ENCODE measurements around the gene SEPTIN1. TPM values are rescaled to one million over a fixed set of nuclear protein-coding genes. Genes with fewer than 3 reads are reported as not detected.

Gene SEPTIN1
- total RNA-seq, 1 experiment from 2014 or later = 7.6 TPM

GRCh38 chr16:30352488-30353401, 29.6 kb downstream of the SEPTIN1 start:
- peaks cover 13% of the 10 kb centered on the region; the same call in 1 of the 2 replicates for H3K36me3 ChIP-seq (ENCODE audit: low read depth)
- no peak overlapping the region for H3K27ac ChIP-seq
- H2AFZ ChIP-seq = no peak overlapping the region
- H3K9me2 ChIP-seq (ENCODE audit: insufficient read depth) = no peaks in the 10 kb centered on the region
- intact Hi-C loops (cut with micrococcal nuclease; ENCODE audit: unreplicated experiment) = no loop called here
- POLR2A ChIA-PET (ENCODE audit: unreplicated experiment) = interaction anchor here (0.6 kb wide), 1 partner anchor 258 kb away, joined by 15 read pairs; no protein-coding TSS in a partner anchor
- TF ChIP-seq CTCF (conservative IDR thresholded peaks at IDR 0.05) = no peak; the same call in 1 of the 2 replicates
- TF ChIP-seq EZH2 (IDR thresholded peaks at IDR 0.05; ENCODE audit: low read depth) = no peak
- no peaks in the 10 kb centered on the region for H3K27me3 ChIP-seq (ENCODE audit: insufficient read depth, low read depth)
- no TSS peak for BruUV-seq (replicated peaks)
- no peak for DNase-seq
- peaks cover 49% of the 10 kb centered on the region for H3F3A ChIP-seq (ENCODE audit: insufficient read depth, low read depth)
- H3K4me1 ChIP-seq (replicated peaks; ENCODE audit: insufficient read depth) = peaks cover 19% of the 10 kb centered on the region
- CTCF ChIA-PET = no interaction called here
- peaks cover 6% of the 10 kb centered on the region for H4K20me1 ChIP-seq (ENCODE audit: insufficient read depth)
- no peak overlapping the region for H3K4me2 ChIP-seq
- H3K4me3 ChIP-seq = no peak overlapping the region
- no peaks in the 10 kb centered on the region for H3K9me3 ChIP-seq (ENCODE audit: insufficient read depth, low read depth)
- peaks cover 22% of the 10 kb centered on the region for H3K79me2 ChIP-seq (ENCODE audit: low read depth)

- H3K27me3 ChIP-seq (ENCODE audit: insufficient read depth, low read depth) = no peaks in the 10 kb centered on the region
- intact Hi-C loops (cut with micrococcal nuclease; ENCODE audit: unreplicated experiment) = no loop called here
- ChIA-PET CTCF (no interaction called here), POLR2A (ENCODE audit: unreplicated experiment) (interaction anchor here (0.6 kb wide), 1 partner anchor 259 kb away, joined by 15 read pairs; no protein-coding TSS in a partner anchor)
- no peak overlapping the region for H3K27ac ChIP-seq
- H3K4me1 ChIP-seq (replicated peaks; ENCODE audit: insufficient read depth) = peaks cover 15% of the 10 kb centered on the region
- DNase-seq = no peak
- no peaks in the 10 kb centered on the region for H3K9me3 ChIP-seq (ENCODE audit: insufficient read depth, low read depth)
- peaks cover 6% of the 10 kb centered on the region for H4K20me1 ChIP-seq (ENCODE audit: insufficient read depth)
- BruUV-seq (replicated peaks) = no TSS peak
- peaks cover 43% of the 10 kb centered on the region for H3F3A ChIP-seq (ENCODE audit: insufficient read depth, low read depth)
- no peaks in the 10 kb centered on the region for H3K9me2 ChIP-seq (ENCODE audit: insufficient read depth)
- no peak overlapping the region for H2AFZ ChIP-seq
- no peak overlapping the region for H3K4me2 ChIP-seq
- no peak overlapping the region for H3K4me3 ChIP-seq
- TF ChIP-seq CTCF (conservative IDR thresholded peaks at IDR 0.05) (no peak), EZH2 (IDR thresholded peaks at IDR 0.05; ENCODE audit: low read depth) (no peak)
- peaks cover 22% of the 10 kb centered on the region for H3K79me2 ChIP-seq (ENCODE audit: low read depth)
- H3K36me3 ChIP-seq (ENCODE audit: low read depth) = peaks cover 13% of the 10 kb centered on the region; the same call in 1 of the 2 replicates
Measured at GRCh38 chr16:30351586-30352419, 30.6 kb downstream of the SEPTIN1 start.

DNA sequence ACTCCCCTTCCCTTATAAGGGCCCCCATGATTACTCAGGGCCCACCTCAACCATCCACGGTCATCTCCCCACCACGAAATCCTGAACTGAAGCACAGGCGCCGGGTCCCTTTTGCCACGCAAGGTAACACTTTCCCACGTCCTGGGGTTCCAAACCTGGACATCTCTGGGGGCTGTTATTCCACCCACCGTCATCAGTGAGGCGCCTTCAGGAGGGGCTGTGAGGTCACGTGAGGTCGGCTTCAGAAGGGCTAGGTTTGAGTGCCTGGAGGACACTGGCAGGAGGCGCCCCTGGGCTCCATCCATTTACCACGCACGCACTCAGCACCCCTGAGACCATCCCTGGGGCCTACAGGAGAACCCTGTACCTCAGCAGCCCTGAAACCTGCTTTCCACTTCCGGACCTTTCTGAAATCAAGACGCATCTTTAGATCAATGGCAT, 31.3 kb downstream of the SEPTIN1 start:
- no peak for DNase-seq
- Histone ChIP-seq H3F3A (ENCODE audit: insufficient read depth, low read depth) (peaks cover 35% of the 10 kb centered on the region), H3K27ac (no peak overlapping the region), H3K79me2 (ENCODE audit: low read depth) (peaks cover 22% of the 10 kb centered on the region), H3K9me3 (ENCODE audit: insufficient read depth, low read depth) (no peaks in the 10 kb centered on the region), H3K4me3 (no peak overlapping the region), H3K4me2 (no peak overlapping the region), H3K9me2 (ENCODE audit: insufficient read depth) (no peaks in the 10 kb centered on the region), H3K27me3 (ENCODE audit: insufficient read depth, low read depth) (no peaks in the 10 kb centered on the region), H2AFZ (no peak overlapping the region), H4K20me1 (ENCODE audit: insufficient read depth) (peaks cover 6% of the 10 kb centered on the region), H3K4me1 (replicated peaks; ENCODE audit: insufficient read depth) (peaks cover 7% of the 10 kb centered on the region), H3K36me3 (ENCODE audit: low read depth) (peaks cover 13% of the 10 kb centered on the region; the same call in 1 of the 2 replicates)
- TF ChIP-seq EZH2 (IDR thresholded peaks at IDR 0.05; ENCODE audit: low read depth) (no peak), CTCF (conservative IDR thresholded peaks at IDR 0.05) (no peak)
- intact Hi-C loops (cut with micrococcal nuclease; ENCODE audit: unreplicated experiment) = no loop called here
- POLR2A ChIA-PET (ENCODE audit: unreplicated experiment) = no interaction called here
- CTCF ChIA-PET = no interaction called here
- no TSS peak for BruUV-seq (replicated peaks)
